Endometrial microvascular endothelial cells (primary cell): ENCODE measurements around the gene COX7A1. TPM values are rescaled to one million over a fixed set of nuclear protein-coding genes. Genes with fewer than 3 reads are reported as not detected.
"Not testable (repeated sequence)": the region's sequence is repeated elsewhere in the genome, so short reads cannot be mapped to it uniquely, and the experiment has no call there.

Source experiments
- in situ Hi-C: cut with HindIII; loops from 2 replicates; pipeline ENCODE4 v1.10.0; 2017; ENCODE audit warnings: low sequenced_read_pairs, low pct_unique_long_range_greater_than_20kb; ENCODE audit errors: inconsistent ontology term
- total RNA-seq: library from RNA; depleted of rRNA; stranded (reverse); fragments of >200 nt; gene quantifications from one replicate; pipeline ENCODE4 v1.2.3, GENCODE V29; 2015; ENCODE audit errors: inconsistent ontology term

Gene COX7A1
- total RNA-seq, 1 donor from 2014 or later: 23.4 TPM

DNA sequence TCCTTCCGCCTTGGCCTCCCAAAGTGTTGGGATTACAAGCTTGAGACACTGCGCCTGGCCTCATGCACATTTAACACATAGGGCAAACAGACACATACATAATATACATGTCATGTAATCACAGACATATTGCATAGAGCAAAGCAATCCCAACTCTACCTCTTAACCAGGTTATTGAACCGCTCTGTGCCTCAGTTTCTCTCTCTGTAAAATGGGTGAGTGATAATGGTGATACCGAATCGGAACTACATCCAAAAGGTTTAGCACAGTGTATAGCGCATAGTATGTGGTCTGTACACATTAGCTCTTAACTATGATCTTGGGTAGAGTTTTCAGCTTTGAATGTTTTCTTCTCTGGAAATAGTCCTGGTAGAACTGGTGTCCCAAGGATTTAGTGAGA lies 7.6 kb downstream of the COX7A1 start:
- in situ Hi-C loops: no loop called here

DNA sequence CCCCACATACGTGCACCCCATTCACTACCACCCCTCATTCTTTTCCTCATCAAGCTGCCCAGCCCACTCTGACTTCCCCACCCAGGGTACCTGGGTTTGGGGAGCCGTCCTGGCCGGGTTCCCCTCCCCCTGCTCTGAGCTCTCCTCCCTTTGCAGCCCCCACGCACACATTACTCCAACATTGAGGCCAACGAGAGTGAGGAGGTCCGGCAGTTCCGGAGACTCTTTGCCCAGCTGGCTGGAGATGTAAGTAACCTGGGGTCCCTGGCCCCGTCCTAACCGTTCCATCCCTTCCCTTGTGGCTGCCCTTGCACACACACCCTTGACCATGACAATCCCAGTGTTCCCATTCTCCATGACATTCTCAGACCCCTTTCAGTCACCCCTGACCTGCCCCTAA lies 9.8 kb downstream of the COX7A1 start:
- in situ Hi-C loops: no loop called here

DNA sequence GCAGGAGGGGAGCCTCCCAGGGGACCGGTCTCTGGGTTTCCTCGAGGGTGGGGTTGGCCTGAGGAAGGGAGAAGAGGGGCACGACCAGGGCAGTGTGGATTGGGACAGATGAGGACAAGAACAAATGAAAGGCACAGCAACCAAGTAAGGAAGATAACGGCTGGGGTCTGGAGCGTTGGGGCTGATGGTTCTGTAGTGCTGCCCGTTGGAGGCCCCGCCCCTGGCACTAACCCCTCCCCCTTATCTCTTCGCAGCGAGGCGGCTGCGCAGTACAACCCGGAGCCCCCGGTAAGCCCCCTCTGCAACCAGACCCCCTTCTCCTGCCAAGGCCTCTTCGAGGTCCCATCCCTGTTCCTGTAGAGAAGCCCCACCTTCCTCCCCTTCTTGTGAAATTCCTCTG lies 10.2 kb downstream of the COX7A1 start:
- in situ Hi-C loops: no loop called here

DNA sequence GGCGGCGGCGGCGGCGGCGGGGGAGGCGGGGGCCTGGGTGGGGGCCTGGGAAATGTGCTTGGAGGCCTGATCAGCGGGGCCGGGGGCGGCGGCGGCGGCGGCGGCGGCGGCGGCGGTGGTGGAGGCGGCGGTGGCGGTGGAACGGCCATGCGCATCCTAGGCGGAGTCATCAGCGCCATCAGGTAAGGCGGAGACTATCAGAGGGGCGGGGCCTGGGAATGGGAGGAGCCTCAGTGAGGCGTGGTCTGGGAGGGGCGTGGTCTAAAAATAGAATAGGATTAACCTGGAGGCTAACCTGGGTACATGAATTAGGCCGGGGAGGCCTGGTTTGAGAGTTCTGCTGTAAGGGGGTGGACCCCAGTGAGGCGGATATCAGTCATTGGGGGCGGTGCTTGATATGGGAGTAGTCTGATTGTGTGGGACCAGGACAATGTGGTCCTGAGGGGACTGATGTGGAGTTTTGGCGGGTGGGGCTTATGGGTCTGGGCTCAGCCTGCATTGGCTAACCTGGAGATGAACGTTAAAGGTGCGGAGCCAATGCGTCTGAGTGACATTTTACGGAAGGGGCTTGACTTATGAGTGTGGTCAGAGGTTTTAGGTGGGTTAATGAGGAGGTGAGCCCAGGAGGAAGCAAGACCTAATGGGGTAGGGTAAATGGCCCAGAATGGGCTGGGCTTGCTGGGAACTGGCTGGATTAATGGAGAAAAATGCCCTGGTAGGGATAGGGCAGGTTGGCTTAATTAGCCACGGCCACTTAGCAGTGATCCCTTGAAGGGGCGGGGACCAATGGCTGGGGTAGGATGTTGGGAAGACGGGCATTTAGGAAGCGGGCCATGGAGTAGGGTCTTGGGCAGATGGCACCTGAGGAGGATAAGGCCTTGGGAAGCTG lies 11.0 kb downstream of the COX7A1 start:
- in situ Hi-C loops: no loop called here

DNA sequence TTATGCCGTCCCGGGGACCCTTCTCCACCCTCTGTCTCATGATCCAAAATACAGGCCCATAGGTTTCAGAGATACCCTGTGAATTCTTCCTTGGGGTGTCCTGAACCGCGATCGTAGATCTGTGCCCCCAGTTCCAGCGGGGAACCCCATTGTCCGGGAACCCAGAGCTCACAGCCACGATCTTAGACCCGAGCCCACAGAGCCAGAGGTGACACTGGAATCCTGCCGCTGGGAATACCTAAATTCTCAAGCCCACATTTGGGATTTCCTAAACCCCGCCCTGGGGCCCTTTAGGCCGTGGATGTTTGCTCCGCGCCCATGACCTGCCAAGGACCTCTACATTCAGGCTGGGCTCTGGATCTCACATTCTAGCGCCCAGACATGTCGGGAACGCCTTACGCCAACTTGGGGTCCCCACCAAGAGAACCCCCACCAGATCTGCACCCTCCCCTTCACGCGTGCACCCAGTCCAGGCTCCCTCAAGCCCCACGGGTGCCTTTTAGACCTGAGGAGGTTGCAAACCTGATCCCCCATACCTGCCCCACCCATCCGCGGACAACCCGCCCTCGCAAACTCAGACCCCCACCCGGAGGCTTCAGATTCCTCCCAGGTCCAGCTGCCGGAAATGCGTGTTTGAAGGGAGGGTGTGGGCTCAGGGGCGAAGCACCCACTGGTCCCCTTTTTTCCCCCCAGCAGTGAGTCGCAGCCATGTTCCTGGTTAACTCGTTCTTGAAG lies 11.8 kb downstream of the COX7A1 start:
- in situ Hi-C loops: no loop called here

DNA sequence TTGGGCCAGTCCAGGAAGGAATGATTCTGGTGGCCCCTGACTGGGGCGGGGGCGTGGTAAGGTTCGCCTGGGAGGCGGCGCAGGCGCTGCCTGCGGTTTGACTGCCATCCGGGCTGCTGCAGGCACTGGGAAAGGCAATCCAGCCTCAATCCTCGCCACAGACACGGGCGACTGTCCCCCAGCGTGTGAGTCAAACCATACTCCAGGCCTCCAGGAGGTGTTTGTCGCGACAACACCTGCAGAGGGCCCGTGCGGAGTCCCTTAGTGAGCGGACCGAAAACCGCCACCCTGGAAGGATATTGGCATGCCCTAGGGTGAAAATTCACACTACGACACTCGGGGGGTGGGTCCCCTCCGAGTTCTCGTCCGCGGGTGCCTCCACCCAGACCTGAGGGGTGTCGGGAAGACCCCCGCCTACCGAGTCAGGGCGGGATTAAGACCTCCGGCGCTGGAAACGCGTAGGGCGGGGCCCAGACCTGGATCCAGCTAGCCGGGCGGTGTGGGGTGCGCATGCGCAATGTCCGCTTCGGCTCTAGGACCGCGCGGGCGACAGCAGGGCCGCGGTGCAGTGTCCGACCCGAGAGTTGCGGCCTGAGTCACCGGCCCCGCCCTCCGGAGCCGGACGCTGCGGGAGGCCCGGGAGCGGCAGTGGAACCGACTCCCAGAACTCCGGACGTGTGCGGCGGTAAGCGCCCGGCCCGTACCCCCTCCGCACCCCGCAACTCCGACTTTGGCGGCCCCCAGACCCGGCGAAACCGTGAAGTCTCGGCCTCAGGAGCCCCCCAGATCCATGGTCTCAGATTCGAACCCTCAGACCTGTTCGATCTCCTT lies 12.6 kb downstream of the COX7A1 start, which contains the start of gene CAPNS1:
CAPNS1 (plus strand) TSS at position 594 of the 831 bp plus-strand sequence. CDS start 946 bp downstream, outside the sequence.
- in situ Hi-C loops: no loop called here

DNA sequence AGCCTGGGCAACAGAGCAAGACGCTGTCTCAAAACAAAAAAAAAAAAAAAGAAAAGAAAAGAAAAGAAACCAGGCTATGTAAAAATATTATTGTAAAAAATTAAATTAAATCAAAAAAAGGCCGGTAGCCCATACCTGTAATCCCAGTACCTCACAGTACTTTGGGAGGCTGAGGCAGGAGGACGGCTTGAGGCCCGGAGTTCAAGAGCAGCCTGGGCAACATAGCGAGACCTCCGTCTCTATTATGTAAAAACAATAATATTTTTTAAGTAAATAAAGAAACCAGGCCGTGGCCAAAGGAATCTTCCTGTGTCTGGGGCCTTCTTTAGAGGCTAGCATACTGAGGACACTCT lies 13.2 kb downstream of the COX7A1 start:
- in situ Hi-C loops: no loop called here

DNA sequence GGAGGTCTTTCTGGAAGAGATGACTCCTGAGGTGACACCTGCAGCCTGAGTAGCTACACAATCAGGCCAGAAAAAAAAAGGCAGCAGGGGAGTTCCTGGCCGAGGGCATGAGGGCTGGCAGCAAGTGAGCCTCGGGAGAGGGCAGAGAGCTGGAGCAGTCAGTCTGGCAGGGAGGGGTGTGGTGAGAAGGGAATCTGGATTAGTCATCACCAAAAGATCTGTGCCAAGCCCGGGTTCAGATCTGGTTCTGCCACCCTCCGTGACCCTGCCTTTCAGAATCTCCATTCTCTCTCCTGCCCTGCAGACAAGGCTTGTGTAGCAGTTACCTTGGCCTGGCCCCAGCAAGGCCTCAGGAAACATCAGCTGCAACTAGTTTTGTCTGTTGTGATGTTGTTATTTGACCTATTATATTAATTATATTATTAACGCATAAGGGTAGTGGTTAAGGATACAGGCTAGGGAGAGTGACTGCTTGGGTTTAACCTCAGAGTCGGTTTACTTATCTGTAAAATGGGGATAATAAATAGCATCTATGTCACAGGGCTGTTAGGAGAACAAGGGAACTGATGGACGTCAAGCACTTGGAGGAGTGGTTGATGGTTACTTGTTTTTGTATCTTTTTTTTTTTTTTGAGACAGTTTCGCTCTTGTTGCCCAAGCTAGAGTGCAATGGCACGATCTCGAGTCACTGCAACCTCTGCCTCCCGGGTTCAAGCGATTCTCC lies 15.1 kb downstream of the COX7A1 start:
- in situ Hi-C loops: no loop called here

DNA sequence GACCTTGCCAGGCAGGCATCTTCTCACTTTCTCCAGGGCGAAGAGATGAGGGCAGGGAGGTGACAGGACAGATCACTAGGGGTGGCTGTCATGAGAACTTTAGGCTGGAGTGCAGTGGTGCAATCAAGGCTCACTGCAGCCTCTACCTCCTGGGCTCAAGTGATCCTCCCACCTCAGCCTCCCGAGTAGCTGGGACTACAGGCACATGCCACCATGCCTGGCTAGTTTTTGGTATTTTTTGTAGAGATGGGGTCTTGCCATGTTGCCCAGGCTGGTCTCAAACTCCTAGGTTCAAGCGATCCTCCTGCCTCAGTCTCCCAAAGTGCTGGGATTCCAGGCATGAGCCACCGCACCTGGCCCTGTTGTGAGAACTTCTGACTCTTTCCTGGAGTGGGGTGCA lies 17.4 kb downstream of the COX7A1 start:
- in situ Hi-C loops: not testable (repeated sequence)

DNA sequence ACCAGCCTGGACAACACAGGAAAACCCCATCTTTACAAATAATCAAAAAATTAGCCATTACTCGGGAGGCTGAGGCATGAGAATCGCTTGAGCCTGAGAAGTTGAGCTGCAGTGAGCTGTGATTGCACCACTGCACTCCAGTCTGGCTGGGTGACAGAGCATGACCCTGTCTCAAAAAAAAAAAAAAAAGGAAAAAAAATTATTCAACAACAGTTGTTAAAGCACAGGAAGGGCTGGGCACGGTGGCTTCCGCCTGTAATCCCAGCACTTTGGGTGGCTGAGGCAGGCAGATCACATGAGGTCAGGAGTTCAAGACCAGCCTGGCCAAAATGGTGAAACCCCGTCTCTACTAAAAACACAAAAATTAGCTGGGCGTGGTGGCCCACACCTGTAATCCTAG lies 21.0 kb downstream of the COX7A1 start:
- in situ Hi-C loops: not testable (repeated sequence)

DNA sequence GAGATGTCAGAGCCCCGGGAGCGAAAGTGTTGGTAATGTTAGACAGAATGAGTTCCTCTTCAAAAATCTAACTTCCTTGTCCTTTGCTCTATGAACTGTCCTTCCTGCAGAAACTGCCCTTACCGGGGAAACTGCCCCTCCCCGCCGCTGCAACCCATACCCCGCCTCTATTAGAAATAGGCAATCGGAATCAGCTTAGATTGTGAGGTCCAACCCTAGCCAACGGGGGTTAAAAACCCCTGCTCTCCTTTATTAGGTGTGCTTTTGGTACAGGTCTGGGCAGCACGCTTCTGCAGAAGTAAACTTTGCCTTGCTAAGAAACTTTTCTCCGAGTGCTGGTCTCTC lies 23.9 kb downstream of the COX7A1 start:
- in situ Hi-C loops: no loop called here

DNA sequence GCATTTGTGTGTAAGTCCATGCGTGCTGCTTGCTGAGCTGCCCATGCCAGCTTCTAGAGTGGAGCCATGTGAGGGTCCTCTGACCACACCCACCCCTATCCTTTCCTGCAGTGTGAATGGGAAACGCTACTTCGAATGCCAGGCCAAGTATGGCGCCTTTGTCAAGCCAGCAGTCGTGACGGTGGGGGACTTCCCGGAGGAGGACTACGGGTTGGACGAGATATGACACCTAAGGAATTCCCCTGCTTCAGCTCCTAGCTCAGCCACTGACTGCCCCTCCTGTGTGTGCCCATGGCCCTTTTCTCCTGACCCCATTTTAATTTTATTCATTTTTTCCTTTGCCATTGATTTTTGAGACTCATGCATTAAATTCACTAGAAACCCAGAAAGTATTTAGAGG lies 26.7 kb downstream of the COX7A1 start:
- in situ Hi-C loops: no loop called here

DNA sequence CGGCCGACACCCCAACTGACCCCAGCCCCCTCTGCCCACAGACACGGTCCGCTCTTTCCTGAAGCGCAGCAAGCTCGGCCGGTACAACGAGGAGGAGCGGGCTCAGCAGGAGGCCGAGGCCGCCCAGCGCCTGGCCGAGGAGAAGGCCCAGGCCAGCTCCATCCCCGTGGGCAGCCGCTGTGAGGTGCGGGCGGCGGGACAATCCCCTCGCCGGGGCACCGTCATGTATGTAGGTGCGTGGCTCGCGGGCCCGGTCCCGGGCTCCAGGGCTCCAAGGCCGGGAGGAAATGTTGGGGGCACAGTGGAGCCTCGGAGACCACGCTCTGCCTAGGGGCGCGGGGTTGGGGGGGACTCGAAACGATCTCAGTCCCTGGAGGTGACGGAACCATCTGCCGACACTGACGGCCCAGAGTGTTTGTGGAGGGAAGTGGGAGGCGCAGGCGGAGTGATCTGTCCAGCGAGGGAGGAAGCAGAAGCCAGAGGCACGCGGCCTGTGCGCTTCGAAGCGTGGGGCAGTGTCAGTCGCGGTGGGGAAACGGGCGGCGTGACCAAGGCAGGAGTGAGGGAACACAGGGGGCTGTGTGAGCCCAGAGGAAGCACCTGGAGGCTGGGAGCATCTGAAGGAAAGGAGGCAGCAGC lies 30.6 kb downstream of the COX7A1 start:
- in situ Hi-C loops: no loop called here

DNA sequence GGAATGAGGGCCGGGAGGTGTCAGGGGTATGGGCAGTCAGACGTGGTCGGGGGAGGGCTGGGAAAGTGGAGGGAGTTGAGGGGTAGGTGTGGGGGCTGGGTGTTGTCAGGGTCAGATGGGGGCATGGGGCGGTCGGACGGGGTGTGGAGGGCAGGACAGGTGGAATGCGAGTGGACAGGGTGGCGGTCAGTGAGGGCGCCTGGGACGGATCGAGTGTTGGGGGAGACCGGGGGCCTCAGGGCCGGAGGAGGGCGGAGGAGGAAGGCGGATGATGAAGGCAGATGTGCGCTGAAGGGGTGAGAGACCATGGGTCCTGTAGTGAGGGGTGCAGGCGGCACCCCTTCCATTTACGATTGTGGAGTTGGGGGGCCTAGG lies 31.3 kb downstream of the COX7A1 start:
- in situ Hi-C loops: no loop called here

DNA sequence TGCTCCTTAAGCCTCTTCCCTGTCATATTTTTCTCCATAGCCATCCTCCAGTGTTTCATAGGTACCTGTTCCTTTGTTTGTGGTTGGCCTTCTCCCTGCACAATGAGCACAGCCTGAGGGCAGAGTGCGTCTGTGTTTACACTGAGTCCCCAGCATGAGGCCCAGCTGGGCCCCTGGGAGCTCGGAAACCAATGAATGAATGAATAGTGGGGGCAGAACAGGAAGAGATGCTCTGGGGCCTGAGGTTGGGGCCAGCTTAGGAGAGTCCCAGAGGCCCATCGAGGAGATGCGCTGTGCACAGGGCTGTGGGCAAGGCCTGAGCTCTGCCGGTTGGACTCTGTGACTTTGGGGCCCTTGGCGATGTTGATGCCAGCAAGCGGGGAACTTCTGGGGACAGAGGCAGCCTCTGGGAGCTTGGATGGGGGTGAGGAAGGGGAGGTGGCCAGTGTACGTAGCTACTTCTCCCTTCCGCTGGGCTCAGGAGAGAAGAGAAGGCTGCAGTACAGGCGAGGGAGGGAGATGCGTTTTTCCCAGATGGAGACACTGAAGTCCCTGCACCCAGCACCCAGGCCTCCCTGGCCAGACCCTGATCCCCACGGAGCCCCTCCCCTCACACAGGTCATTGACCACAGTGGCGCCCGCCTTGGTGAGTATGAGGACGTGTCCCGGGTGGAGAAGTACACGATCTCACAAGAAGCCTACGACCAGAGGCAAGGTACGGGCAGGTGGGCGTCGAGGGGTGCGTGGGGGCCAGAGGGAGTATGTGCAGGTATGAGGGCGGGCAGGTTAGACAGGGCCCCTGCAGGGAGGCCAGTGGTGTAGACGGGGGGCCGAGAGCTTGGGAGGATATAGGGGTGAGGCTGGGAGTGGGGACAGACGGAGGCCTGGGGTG lies 31.9 kb downstream of the COX7A1 start:
- in situ Hi-C loops: no loop called here

DNA sequence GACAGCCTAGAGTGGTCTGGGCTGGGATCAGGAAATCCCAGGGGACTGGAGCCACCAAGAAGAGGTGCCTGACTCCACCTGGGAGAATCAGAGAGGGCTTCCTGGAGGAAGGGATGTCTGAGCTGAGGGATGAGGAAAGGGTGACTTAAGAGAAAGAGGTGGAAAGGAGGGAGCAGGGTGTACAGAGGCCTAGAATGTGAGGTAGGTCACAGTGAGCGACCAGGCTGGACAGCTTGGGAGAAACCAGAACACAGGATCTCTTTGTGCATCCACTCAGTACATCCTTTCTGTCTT lies 36.0 kb downstream of the COX7A1 start:
- in situ Hi-C loops: no loop called here

DNA sequence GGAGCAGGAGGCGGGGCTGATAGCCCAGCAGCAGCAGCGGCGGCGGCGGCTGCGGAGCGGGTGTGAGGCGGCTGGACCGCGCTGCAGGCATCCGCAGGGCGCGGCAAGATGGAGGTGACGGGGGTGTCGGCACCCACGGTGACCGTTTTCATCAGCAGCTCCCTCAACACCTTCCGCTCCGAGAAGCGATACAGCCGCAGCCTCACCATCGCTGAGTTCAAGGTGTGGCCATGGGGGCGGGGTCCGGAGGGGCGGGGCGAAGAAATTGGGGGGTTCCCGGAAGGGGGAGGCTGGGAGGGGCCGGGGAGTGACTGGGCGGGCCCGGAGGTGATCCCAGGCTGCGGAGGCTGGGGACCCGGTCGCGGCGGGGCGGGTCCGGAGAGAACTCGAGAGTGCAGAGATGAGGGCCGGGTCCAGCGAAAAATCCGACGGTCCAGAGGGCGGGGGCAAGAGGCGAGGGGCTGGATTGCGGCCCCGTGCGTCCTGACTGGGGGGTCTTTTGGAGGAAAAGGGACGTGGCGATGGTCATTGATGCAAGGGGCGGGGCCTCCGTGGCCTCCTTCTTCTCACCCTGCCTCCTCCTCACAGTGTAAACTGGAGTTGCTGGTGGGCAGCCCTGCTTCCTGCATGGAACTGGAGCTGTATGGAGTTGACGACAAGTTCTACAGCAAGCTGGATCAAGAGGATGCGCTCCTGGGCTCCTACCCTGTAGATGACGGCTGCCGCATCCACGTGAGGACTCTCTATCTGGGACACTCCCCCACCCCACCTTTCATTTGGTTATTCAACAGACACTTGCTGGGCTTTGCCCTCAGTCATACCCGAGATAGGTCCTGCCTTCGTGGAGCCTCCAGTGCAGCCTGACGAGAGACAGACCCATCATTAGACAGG lies 36.5 kb downstream of the COX7A1 start, which contains the start of gene TBCB:
TBCB (plus strand) TSS at position 16 of the 891 bp plus-strand sequence; CDS start at position 109, 93 bp downstream.
- in situ Hi-C loops: no loop called here
